T47D (cell line): Measurements from ENCODE around the gene LOXHD1.

Source experiments
- DNase-seq, 2 experiments: peaks; one replicate each; pipeline versions ENCODE4 v3.0.0 to v3.0.0-alpha.2; 2011 to 2012; ENCODE audit warnings: low read depth in 1 of 2, low spot score in 1 of 2
- JUND ChIP-seq: IDR thresholded peaks from 2 replicates; pipeline ENCODE4 v1.6.1; 2012; ENCODE audit warnings: low read depth
- in situ Hi-C: cut with HindIII; loops from 2 replicates; pipeline ENCODE4 v1.10.0; 2016; ENCODE audit warnings: low sequenced_read_pairs, low pct_unique_long_range_greater_than_20kb

Gene LOXHD1

GRCh38 chr18:46660957-46661749, 4.1 kb upstream of the LOXHD1 start:
- DNase-seq = peak in 1 of 2 experiments; percentile 16
- in situ Hi-C loops = no loop called here
- TF ChIP-seq JUND = no peak

GRCh38 chr18:46659484-46659883, 2.5 kb upstream of the LOXHD1 start:
- no peak for DNase-seq
- in situ Hi-C loops = no loop called here
- TF ChIP-seq JUND = no peak

DNA sequence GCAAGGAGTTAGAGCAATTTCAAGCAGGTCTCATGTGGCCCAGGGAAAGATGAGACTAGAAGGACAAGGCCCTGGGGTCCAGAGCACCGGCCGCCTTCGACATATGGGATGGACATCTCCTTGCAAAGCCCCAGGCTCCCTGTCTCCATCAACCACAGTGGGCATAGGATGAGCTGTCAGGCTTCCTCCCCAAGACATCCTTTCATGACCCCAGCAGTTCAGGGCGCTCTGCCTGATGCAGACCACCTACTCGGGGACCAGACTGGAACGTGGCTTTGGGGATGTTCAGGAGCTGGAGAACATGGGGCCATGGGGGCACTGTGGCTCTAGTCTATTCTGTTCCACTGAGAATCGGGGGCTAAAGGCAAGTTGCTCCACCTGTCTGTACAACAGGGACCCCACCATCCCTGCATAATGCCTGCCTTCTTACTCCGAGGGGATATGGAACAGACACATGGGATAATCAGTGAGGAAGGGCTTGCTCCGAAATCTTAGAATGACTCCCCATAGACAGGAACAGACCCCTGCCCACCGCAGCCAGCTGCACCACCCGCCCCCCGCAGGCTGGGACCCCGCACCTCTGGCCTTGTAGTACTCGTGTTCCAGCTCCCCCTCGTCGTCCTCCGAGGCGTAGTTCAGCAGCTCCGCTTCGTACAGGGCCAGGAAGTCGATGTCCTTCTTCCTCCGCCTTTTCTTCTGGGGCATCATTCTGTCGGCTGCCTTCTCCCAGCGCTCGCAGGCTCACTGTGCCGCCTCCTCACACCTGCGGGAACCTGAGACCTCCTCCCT, 500 bp downstream of the LOXHD1 start:
- in situ Hi-C loops = no loop called here
- DNase-seq = no peak
- TF ChIP-seq JUND = no peak

DNA sequence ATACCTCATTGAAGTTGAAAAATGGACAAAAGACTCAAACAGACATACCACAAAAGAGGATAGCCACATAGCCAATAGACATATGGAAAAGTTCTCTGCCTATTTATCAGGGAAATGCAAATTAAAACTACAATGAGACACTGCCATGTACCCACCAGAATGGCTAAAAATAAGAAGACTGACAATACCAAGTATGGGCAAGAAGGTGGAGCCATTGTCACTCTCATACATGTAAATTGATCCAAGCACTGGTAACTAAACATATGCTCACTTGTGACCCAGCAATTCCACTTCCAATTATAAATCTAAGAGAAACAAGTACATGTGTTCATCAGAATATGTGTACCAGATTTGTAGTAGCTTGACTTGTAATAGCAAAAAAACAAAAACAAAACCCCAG, 4.6 kb downstream of the LOXHD1 start:
- no peak for DNase-seq
- TF ChIP-seq JUND = no peak
- in situ Hi-C loops = no loop called here

DNA sequence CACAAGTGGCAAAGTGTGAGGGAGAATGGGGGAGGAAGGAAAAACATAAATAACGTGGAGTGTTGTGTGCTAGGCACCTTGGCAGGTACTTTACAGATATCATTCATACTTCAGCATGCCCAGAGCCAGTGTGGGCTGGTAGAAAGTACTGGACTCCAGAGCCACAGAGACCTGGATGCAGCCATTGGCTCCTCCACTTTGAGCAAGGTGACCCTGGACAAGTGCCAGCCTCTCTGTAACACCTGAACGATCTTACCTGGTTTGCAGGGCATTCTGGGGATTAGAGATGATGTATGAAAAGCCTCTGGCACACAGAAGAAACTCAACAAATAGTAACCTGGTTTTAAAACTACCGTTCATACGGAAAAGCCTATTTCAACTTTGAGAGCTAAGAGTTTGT, 6.3 kb downstream of the LOXHD1 start:
- no peak for TF ChIP-seq JUND
- DNase-seq = no peak
- in situ Hi-C loops = no loop called here

DNA sequence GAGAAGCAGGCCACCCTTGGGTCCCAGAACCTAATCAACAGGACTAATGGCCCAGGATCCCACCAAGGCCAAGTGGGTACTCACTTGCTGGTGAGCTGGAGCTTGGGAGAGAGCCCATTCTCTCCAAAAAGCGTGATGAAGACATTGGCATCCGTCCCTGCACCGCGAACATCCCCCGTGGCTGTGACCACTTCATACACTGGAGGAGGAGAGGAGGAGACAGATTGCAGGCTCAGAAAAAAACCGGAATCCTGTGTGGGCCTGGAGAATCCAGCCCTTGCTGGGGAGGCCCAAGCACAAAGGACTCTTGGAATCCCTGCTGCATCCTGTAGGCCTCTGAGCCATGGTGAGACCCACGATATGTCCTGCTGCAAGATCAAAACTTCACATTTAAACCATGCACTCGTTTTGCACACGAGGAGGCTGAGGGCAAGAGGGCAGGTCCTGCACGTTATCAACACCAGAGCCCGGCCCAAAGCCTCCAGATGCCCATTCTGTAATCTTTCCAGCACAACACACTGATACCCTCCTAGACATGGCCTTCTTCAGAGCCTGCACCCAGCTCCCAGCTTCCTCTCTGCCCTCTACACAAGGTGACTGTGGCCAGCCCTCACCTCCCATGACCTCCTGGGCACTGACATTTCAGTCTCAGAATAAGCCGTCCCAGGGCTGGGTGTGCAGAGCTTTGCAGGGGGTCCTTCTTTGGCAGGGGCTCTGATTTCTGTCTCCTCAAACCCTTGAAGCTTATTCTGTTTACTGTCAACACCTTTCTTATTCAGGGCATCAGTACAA, 7.8 kb downstream of the LOXHD1 start:
- TF ChIP-seq JUND = no peak
- in situ Hi-C loops = no loop called here

DNA sequence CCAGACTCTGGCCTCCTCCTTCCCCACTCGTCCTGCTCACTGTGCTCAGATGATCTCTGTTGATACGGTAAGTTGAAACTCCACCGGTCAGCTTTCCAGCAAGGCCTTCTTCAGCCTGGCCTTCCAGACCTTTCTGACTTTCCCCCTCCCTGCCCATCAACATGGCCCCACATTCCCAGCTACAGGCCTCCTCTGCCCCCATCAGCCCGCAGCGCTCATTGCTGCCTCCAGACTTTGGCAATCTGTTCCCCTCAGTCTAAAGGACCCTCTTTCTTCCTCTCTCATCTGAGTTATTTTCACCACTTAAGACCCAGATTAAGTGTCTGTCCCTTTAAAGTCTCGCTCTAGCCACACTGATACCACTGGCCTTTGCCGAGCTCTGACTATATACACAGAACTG, 10.6 kb downstream of the LOXHD1 start:
- in situ Hi-C loops = no loop called here
- no peak for DNase-seq
- TF ChIP-seq JUND = no peak

More for the DNA sequence above, 7.8 kb downstream of the LOXHD1 start:
- no peak for DNase-seq

- TF ChIP-seq JUND = no peak
- no peak for DNase-seq
- in situ Hi-C loops = no loop called here
Measured at GRCh38 chr18:46642561-46642960, 14.5 kb downstream of the LOXHD1 start.

GRCh38 chr18:46641917-46642316, 15.1 kb downstream of the LOXHD1 start:
- no peak for TF ChIP-seq JUND
- DNase-seq = no peak
- in situ Hi-C loops = no loop called here

GRCh38 chr18:46639386-46639785, 17.6 kb downstream of the LOXHD1 start:
- in situ Hi-C loops = no loop called here
- no peak for TF ChIP-seq JUND
- DNase-seq = no peak

DNA sequence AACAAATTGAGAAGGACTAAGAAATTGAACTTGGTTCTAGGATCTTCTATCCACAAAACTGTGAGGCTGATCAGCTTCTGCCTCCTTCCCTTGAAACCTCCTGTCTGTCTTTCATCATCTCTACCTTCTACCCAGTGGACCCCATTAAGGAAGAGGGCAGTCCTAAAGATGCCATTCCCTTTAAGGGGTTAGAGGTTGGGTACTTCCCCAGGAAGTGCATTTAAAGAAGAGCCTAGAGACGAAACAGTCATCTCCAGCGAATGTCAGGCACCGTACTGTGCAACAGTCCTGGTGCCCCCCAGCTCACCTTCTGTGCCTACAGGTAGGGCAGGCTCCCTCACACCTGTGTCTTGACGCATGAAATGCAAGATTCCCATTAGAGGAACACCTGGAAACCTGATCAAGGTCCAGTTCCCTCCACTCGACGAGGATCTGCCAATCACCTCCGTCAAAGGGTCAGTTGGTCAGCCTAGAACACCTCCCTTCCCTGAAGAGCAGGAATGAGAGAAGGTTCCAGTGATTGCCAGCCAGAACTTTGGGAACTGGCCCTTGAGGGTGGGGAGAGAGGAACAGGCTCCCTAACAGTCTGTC, 20.9 kb downstream of the LOXHD1 start:
- no peak for DNase-seq
- in situ Hi-C loops = no loop called here
- no peak for TF ChIP-seq JUND

- in situ Hi-C loops = no loop called here
- no peak for TF ChIP-seq JUND
- DNase-seq = no peak
Measured at GRCh38 chr18:46632401-46633071, 24.5 kb downstream of the LOXHD1 start.
